NCI-H1417 treated with DMSO at 0.1 percent for 48 hours (cell line): ENCODE results near the gene OR2T33.
"Not testable (repeated sequence)": the region's sequence is repeated elsewhere in the genome, so short reads cannot be mapped to it uniquely, and the experiment has no call there.

Experiments
- DNase-seq: peaks from one replicate; lab custom pipeline; 2025; lab: John Stamatoyannopoulos, UW

Gene OR2T33

GRCh38 chr1:248277876-248278275 is at the start of gene OR2T33:
TSS of gene OR2T33 (minus strand) at chr1:248277976. CDS start at chr1:248273814, 4,162 bp downstream.
- no peak for DNase-seq

- DNase-seq = no peak
Measured at GRCh38 chr1:248324468-248324867, 46.7 kb upstream of the OR2T33 start, which contains the start of gene OR2M7. TSS of gene OR2M7 (minus strand) at chr1:248324568. CDS start at chr1:248324568, 0 bp downstream.

GRCh38 chr1:248316796-248317195 is 39.0 kb upstream of the OR2T33 start:
- DNase-seq = no peak

GRCh38 chr1:248306740-248307139 is 29.0 kb upstream of the OR2T33 start:
- DNase-seq = not testable (repeated sequence)

GRCh38 chr1:248306103-248306502 is 28.3 kb upstream of the OR2T33 start:
- DNase-seq = no peak

GRCh38 chr1:248305672-248306071 is 27.9 kb upstream of the OR2T33 start:
- DNase-seq = not testable (repeated sequence)

- DNase-seq = no peak
Measured at GRCh38 chr1:248303324-248303723, 25.5 kb upstream of the OR2T33 start, which contains the start of gene OR2T12. TSS of gene OR2T12 (minus strand) at chr1:248303424. CDS start at chr1:248295578, 7,846 bp downstream.

GRCh38 chr1:248288391-248288790 is 10.6 kb upstream of the OR2T33 start:
- no peak for DNase-seq

- DNase-seq = not testable (repeated sequence)
Measured at GRCh38 chr1:248273225-248273624, 4.6 kb downstream of the OR2T33 start.

- DNase-seq = no peak
Measured at GRCh38 chr1:248268178-248268577, 9.6 kb downstream of the OR2T33 start.

GRCh38 chr1:248259309-248259708 is 18.5 kb downstream of the OR2T33 start:
- not testable (repeated sequence) for DNase-seq

GRCh38 chr1:248243204-248243603 is 34.6 kb downstream of the OR2T33 start:
- no peak for DNase-seq

- no peak for DNase-seq
Measured at GRCh38 chr1:248239478-248239877, 38.3 kb downstream of the OR2T33 start.

GRCh38 chr1:248231117-248231516 is 46.7 kb downstream of the OR2T33 start, which contains the start of gene OR2M4:
TSS of gene OR2M4 (plus strand) at chr1:248231417. CDS start at chr1:248238929, 7,512 bp downstream.
- DNase-seq = no peak

GRCh38 chr1:248229360-248229908 is 48.3 kb downstream of the OR2T33 start:
- DNase-seq = no peak

- no peak for DNase-seq
Measured at GRCh38 chr1:248225537-248225936, 52.2 kb downstream of the OR2T33 start.
